ENCODE data around the gene ZSWIM5.

- TF ChIP-seq EZH2 (IDR thresholded peaks at IDR 0.05; ENCODE audit: borderline replicate concordance, insufficient read depth, low read depth, low read length, poor library complexity, severe bottlenecking) (no peak), CTCF (IDR thresholded peaks at IDR 0.05) (no peak)
Observed at GRCh38 chr1:45254490-45254889, 48.1 kb upstream of the ZSWIM5 start.
